ENCODE measurements around the gene DCLK2. TPM values are rescaled to one million over a fixed set of nuclear protein-coding genes. Genes with fewer than 3 reads are reported as not detected.

Gene DCLK2
- total RNA-seq, 3 donors from 2014 or later (not counting 1 experiment from before 2014, with no cell fraction given): 0.31 TPM; not detected in 2

DNA sequence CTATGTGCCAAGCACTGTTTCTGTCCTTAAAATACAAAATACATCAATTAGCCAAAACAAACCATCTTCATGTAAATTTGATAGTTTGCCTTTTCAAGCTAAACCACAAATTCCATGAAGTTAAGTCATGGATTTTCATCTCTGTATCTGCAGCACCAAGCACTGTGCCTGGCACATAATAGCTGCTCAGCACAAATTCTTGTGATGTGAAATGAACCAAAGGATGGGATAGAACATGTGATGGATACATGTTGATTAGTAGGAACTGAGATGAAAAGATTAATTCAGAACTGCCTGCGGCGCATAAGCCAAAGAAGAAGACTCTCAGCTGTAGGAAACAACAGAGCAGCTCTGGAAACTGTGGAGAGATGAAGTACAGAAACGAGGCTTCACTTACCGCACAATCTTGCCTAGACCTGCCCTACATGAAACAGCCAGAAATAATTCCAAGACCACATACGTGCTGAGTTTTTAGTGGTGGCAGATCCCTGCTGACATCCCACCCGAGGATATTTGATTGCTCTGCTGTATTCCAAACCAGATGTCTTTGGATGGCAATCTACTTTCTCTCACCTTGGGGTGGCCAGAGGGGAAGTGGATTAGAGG, 40.9 kb upstream of the DCLK2 start:
- Histone ChIP-seq H3K27ac (ENCODE audit: low read length) (no peak overlapping the region), H3K9me3 (ENCODE audit: control insufficient read depth, insufficient read depth, low read length) (no peaks in the 10 kb centered on the region), H3K4me1 (ENCODE audit: control insufficient read depth, insufficient read depth, low read length) (no peaks in the 10 kb centered on the region), H3K4me3 (ENCODE audit: low read length) (no peak overlapping the region), H3K27me3 (ENCODE audit: control insufficient read depth, insufficient read depth, low read length) (no peaks in the 10 kb centered on the region), H3K36me3 (ENCODE audit: control insufficient read depth, insufficient read depth, low read length) (no peaks in the 10 kb centered on the region)
- Mint-ChIP-seq H3K27me3 (ENCODE audit: low read depth in 2 of 2) (peaks cover 0 to 3% of the 10 kb centered on the region in 2 donors), H3K4me3 (no peak overlapping the region), H3K27ac (no peak overlapping the region), H3K36me3 (no peaks in the 10 kb centered on the region), H3K4me1 (no peaks in the 10 kb centered on the region), H3K9me3 (peaks cover 0 to 2% of the 10 kb centered on the region in 2 donors)
- 85% methylated on average over 6 of the region's 6 CpGs for WGBS (ENCODE audit: insufficient coverage)
- no peak for DNase-seq
- TF ChIP-seq, protein P1, sequence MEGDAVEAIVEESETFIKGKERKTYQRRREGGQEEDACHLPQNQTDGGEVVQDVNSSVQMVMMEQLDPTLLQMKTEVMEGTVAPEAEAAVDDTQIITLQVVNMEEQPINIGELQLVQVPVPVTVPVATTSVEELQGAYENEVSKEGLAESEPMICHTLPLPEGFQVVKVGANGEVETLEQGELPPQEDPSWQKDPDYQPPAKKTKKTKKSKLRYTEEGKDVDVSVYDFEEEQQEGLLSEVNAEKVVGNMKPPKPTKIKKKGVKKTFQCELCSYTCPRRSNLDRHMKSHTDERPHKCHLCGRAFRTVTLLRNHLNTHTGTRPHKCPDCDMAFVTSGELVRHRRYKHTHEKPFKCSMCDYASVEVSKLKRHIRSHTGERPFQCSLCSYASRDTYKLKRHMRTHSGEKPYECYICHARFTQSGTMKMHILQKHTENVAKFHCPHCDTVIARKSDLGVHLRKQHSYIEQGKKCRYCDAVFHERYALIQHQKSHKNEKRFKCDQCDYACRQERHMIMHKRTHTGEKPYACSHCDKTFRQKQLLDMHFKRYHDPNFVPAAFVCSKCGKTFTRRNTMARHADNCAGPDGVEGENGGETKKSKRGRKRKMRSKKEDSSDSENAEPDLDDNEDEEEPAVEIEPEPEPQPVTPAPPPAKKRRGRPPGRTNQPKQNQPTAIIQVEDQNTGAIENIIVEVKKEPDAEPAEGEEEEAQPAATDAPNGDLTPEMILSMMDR (IDR thresholded peaks at IDR 0.05): no peak
- intact Hi-C loops (cut with micrococcal nuclease): no loop called here
- no peak for ATAC-seq

DNA sequence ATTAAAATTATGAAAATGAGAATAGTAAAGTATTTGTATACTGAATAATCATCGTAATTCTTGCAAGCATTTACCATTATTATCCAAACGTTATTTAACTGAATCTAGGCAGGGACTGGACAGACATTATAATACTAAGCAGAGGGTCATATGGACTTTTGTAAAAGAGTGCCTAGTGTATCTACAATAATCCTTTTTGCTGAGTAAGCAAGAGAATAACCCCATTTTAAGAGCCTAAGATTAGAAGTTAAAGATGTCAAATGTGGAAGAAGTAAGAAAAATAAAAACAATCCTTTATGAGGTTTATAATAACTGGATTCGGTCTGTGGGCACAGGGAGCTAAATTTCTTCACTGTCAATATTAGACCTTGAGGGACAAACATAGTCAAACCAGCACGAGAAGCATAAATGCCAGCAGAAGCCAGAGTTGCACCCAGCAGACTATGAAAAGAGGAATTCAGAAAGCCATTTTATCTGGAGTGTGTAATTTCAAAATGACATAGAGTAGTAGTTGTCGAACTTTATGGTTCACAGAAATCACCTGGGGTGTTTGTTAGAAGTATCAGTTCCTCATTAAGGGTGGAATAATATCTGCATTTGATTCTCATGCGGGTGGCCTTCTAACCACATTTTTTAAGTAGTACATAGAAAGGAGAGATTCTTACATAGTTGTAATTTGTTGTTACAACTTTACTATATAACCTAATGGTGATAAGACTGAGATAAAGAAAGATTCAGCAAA, 39.7 kb upstream of the DCLK2 start:
- Histone ChIP-seq H3K27me3 (ENCODE audit: control insufficient read depth, insufficient read depth, low read length) (no peaks in the 10 kb centered on the region), H3K27ac (ENCODE audit: low read length) (no peak overlapping the region), H3K9me3 (ENCODE audit: control insufficient read depth, insufficient read depth, low read length) (no peaks in the 10 kb centered on the region), H3K4me1 (ENCODE audit: control insufficient read depth, insufficient read depth, low read length) (no peaks in the 10 kb centered on the region), H3K36me3 (ENCODE audit: control insufficient read depth, insufficient read depth, low read length) (no peaks in the 10 kb centered on the region), H3K4me3 (ENCODE audit: low read length) (no peak overlapping the region)
- H3K9me3 Mint-ChIP-seq: peaks cover 0 to 1% of the 10 kb centered on the region in 2 donors
- intact Hi-C loops (cut with micrococcal nuclease): no loop called here
- no peak for ATAC-seq
- no peak overlapping the region for H3K27ac Mint-ChIP-seq
- H3K27me3 Mint-ChIP-seq (ENCODE audit: low read depth in 2 of 2): peaks cover 0 to 3% of the 10 kb centered on the region in 2 donors
- H3K4me1 Mint-ChIP-seq: no peaks in the 10 kb centered on the region
- no peak for DNase-seq
- 66% methylated on average over 3 of the region's 6 CpGs for WGBS (ENCODE audit: insufficient coverage)
- no peaks in the 10 kb centered on the region for H3K36me3 Mint-ChIP-seq
- no peak overlapping the region for H3K4me3 Mint-ChIP-seq
- TF ChIP-seq, protein P1 (IDR thresholded peaks at IDR 0.05): no peak

DNA sequence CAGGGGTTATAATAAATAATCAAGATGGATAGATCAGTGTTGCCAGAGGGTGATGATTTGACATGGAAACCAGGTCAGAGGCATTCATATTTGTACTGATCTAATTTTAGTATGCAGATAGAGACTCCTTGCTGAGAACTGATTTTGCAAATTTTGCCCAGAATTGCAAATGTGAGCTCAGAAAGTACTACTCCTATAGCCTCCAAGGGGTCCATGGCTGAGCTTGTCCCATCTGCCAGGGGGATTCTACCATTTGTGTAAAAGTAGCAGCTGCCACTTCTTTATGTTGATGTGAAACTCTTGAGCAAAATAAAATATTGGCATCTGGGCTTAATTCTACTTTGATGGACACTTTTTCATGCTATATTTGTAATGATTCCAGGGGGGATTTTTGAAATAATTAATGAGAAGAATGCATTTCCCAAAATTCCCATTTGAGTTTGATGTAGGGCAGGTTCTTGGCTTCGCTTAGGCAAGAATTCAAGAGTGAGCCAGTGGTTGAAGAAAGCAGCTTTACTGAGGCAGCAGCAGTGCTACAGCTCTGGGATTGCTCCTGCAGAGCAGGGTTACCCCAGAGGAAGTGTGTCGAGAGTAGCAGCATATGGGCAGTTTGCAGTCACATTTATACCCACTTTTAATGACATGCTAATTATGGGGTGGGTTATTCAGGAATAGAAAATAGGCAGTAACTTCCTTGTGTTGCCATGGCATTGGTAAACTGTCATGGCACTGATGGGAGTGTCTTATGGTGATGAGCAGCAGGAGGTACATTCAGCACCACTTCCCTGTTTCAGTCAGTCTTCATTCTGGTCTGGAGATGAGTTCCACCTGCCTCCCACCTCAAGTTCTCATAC, 38.7 kb upstream of the DCLK2 start:
- Mint-ChIP-seq H3K4me3 (no peak overlapping the region), H3K4me1 (no peaks in the 10 kb centered on the region), H3K36me3 (no peaks in the 10 kb centered on the region), H3K27me3 (ENCODE audit: low read depth in 2 of 2) (peaks cover 0 to 3% of the 10 kb centered on the region in 2 donors), H3K27ac (no peak overlapping the region), H3K9me3 (no peaks in the 10 kb centered on the region)
- no peak overlapping the region for H3K27ac ChIP-seq (ENCODE audit: low read length)
- intact Hi-C loops (cut with micrococcal nuclease): no loop called here
- TF ChIP-seq, protein P1 (IDR thresholded peaks at IDR 0.05): no peak
- DNase-seq: no peak
- no peaks in the 10 kb centered on the region for H3K4me1 ChIP-seq (ENCODE audit: control insufficient read depth, insufficient read depth, low read length)
- H3K4me3 ChIP-seq (ENCODE audit: low read length): no peak overlapping the region
- no peaks in the 10 kb centered on the region for H3K27me3 ChIP-seq (ENCODE audit: control insufficient read depth, insufficient read depth, low read length)
- no peaks in the 10 kb centered on the region for H3K9me3 ChIP-seq (ENCODE audit: control insufficient read depth, insufficient read depth, low read length)
- H3K36me3 ChIP-seq (ENCODE audit: control insufficient read depth, insufficient read depth, low read length): no peaks in the 10 kb centered on the region
- 83% methylated on average over 1 of the region's 2 CpGs for WGBS (ENCODE audit: insufficient coverage)
- no peak for ATAC-seq
